GM23248 (cell line): ENCODE measurements around the gene ESRRB.

Experiments used
- EZH2 ChIP-seq: fragments of 200-600 bp; sonication (generic); IDR thresholded peaks from 2 replicates; pipeline ENCODE4 v1.6.1; 2018; ENCODE audit warnings: antibody characterized with exemption, mild to moderate bottlenecking; ENCODE audit not compliant: insufficient read depth, poor library complexity, severe bottlenecking
- EZH2phosphoT487 ChIP-seq: fragments of 200-600 bp; sonication (generic); IDR thresholded peaks from 2 replicates; pipeline ENCODE4 v1.6.1; 2018; ENCODE audit warnings: antibody characterized with exemption, moderate library complexity, mild to moderate bottlenecking, low read depth; ENCODE audit not compliant: insufficient read depth

GRCh38 chr14:76412501-76412900, 36.6 kb downstream of the ESRRB start:
- no peak for TF ChIP-seq EZH2
- TF ChIP-seq EZH2phosphoT487: no peak
